OCI-LY1 (cell line): Measurements from ENCODE around the gene ATF7IP2.

Experiments
- H2AFZ ChIP-seq: fragments of 200-600 bp; sonication (generic), shearing (Covaris generic); 2 replicates; pipeline ENCODE4 v1.6.0; 2014; ENCODE audit warnings: antibody characterized with exemption, mild to moderate bottlenecking, low read length
- H3F3A ChIP-seq: fragments of 200-600 bp; sonication (generic), shearing (Covaris generic); 2 replicates; pipeline ENCODE4 v1.6.0; 2014; ENCODE audit warnings: mild to moderate bottlenecking, antibody characterized with exemption, low read length, moderate library complexity; ENCODE audit not compliant: insufficient read depth
- H3K27ac ChIP-seq: fragments of 200-600 bp; sonication (generic); 2 replicates; pipeline ENCODE4 v1.5.1; 2014; ENCODE audit warnings: low read length, mixed run types, mild to moderate bottlenecking, low read depth; ENCODE audit not compliant: poor library complexity, severe bottlenecking
- H3K27me3 ChIP-seq: fragments of 200-600 bp; sonication (generic); 2 replicates; pipeline ENCODE4 v1.6.0; 2014; ENCODE audit warnings: antibody characterized with exemption, mild to moderate bottlenecking, low read length, moderate library complexity; ENCODE audit not compliant: insufficient read depth
- H3K36me3 ChIP-seq: fragments of 200-600 bp; sonication (generic); 2 replicates; pipeline ENCODE4 v1.6.1; 2014; ENCODE audit warnings: mild to moderate bottlenecking, antibody characterized with exemption, low read length, moderate library complexity, mixed read lengths; ENCODE audit not compliant: insufficient read depth
- H3K4me1 ChIP-seq: fragments of 200-600 bp; sonication (generic); 2 replicates; pipeline ENCODE4 v1.5.1; 2014; ENCODE audit warnings: mild to moderate bottlenecking, low read length, moderate library complexity; ENCODE audit not compliant: insufficient read depth, severe bottlenecking
- H3K4me2 ChIP-seq: fragments of 200-600 bp; sonication (generic), shearing (Covaris generic); 2 replicates; pipeline ENCODE4 v1.6.1; 2014; ENCODE audit warnings: low read length
- H3K4me3 ChIP-seq: fragments of 200-600 bp; sonication (generic); 2 replicates; pipeline ENCODE4 v1.5.1; 2014; ENCODE audit warnings: low read length, low read depth, mild to moderate bottlenecking, mixed read lengths; ENCODE audit not compliant: poor library complexity, severe bottlenecking
- H3K79me2 ChIP-seq: fragments of 200-600 bp; shearing (Covaris generic); 2 replicates; pipeline ENCODE4 v1.6.1; 2016; ENCODE audit warnings: mixed run types, low read length, mixed read lengths; ENCODE audit not compliant: insufficient read depth
- H3K9ac ChIP-seq: fragments of 200-600 bp; sonication (generic), shearing (Covaris generic); 2 replicates; pipeline ENCODE4 v1.6.1; 2014; ENCODE audit warnings: mild to moderate bottlenecking, low read length, mixed read lengths
- H3K9me2 ChIP-seq: fragments of 200-600 bp; sonication (generic), shearing (Covaris generic); 2 replicates; pipeline ENCODE4 v1.6.1; 2014; ENCODE audit warnings: low read depth, mild to moderate bottlenecking, low read length, mixed read lengths
- H3K9me3 ChIP-seq: fragments of 200-600 bp; shearing (Covaris generic); 2 replicates; pipeline ENCODE4 v1.6.1; 2014; ENCODE audit warnings: low read length, mixed read lengths
- H4K20me1 ChIP-seq: fragments of 200-600 bp; sonication (generic), shearing (Covaris generic); 2 replicates; pipeline ENCODE4 v1.6.0; 2016; ENCODE audit warnings: mild to moderate bottlenecking, low read length; ENCODE audit not compliant: insufficient read depth
- CTCF ChIP-seq: fragments of 200-600 bp; sonication (generic), shearing (Covaris generic); IDR thresholded peaks from 2 replicates; pipeline ENCODE4 v1.5.1; 2017; ENCODE audit warnings: mild to moderate bottlenecking, antibody characterized with exemption, low read length, moderate library complexity, mixed read lengths
- EZH2 ChIP-seq: fragments of 200-600 bp; sonication (generic), shearing (Covaris generic); IDR thresholded peaks from 2 replicates; pipeline ENCODE4 v1.8.0; 2017; ENCODE audit warnings: borderline replicate concordance, mixed run types, mild to moderate bottlenecking, antibody characterized with exemption, low read length, moderate library complexity, mixed read lengths

The ATF7IP2 gene

GRCh38 chr16:10519297-10519696 is 133.4 kb downstream of the ATF7IP2 start:
- Histone ChIP-seq H3K4me3 (no peak overlapping the region), H3K27ac (no peak overlapping the region), H3K27me3 (0 out of 2 replicates have a peak, but pooled peaks cover 3% of the 10 kb centered on the region), H3K4me2 (no peak overlapping the region), H3F3A (no peaks in the 10 kb centered on the region), H3K9me3 (no peaks in the 10 kb centered on the region), H4K20me1 (no peaks in the 10 kb centered on the region), H2AFZ (no peak overlapping the region), H3K79me2 (no peaks in the 10 kb centered on the region), H3K9me2 (no peaks in the 10 kb centered on the region), H3K4me1 (no peaks in the 10 kb centered on the region), H3K36me3 (no peaks in the 10 kb centered on the region; the same call in 1 of the 2 replicates), H3K9ac (no peak overlapping the region)
- TF ChIP-seq EZH2, result no peak
- TF ChIP-seq CTCF, result no peak

DNA sequence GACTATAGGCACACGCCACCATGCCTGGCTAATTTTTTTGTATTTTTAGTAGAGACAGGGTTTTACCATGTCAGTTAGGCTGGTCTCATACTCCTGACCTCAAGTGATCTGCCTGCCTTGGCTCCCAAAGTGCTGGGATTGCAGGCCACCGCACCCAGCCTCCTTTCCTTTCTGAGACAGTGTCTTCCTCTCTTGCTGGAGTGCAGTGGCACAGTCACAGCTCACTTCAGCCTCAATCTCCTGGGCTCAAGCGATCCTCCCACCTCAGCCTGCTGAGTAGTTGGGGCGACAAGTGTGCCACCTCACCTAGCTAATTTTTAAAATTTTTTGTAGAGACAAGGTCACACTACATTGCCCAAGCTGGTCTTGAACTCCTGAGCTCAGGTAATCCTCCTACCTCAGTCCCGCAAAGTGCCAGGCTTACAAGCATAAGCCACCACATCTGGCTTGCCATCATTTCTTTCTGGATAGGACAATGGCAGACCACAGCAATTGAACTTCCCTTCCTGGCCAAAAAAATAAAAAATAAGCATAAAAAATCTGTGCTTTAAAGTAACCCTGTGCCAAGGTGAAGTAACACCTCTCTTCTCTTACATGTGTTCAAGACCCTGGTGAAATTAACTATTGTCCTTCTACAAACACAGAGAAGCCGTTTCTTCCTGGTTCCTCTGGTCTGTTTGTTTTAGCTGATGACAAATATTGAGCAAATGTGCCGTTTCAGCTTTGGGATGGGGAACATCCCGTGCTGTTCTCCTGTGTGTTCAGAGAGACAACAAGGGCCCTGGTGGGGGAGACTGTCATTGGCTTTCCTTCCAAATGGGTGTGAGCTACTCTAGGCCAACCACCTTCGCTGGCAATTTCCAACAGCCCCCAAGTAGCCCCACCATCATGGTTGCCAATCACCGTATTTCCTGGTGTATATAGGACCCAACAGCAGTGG is 134.3 kb downstream of the ATF7IP2 start:
- H4K20me1 ChIP-seq, result no peaks in the 10 kb centered on the region
- H3K9me2 ChIP-seq, result no peaks in the 10 kb centered on the region
- H3K36me3 ChIP-seq, result no peaks in the 10 kb centered on the region; the same call in 1 of the 2 replicates
- H3K27ac ChIP-seq, result no peak overlapping the region
- TF ChIP-seq CTCF (no peak), EZH2 (no peak)
- H3K27me3 ChIP-seq, result 0 out of 2 replicates have a peak, but pooled peaks cover 3% of the 10 kb centered on the region
- no peaks in the 10 kb centered on the region for H3K4me1 ChIP-seq
- no peak overlapping the region for H3K4me2 ChIP-seq
- H2AFZ ChIP-seq, result no peak overlapping the region
- H3K9me3 ChIP-seq, result no peaks in the 10 kb centered on the region
- no peaks in the 10 kb centered on the region for H3K79me2 ChIP-seq
- H3F3A ChIP-seq, result no peaks in the 10 kb centered on the region
- no peak overlapping the region for H3K9ac ChIP-seq
- no peak overlapping the region for H3K4me3 ChIP-seq

- no peak overlapping the region for H3K9ac ChIP-seq
- no peaks in the 10 kb centered on the region for H3F3A ChIP-seq
- 0 out of 2 replicates have a peak, but pooled peaks cover 3% of the 10 kb centered on the region for H3K27me3 ChIP-seq
- no peaks in the 10 kb centered on the region for H3K9me2 ChIP-seq
- H3K79me2 ChIP-seq, result no peaks in the 10 kb centered on the region
- no peaks in the 10 kb centered on the region for H3K4me1 ChIP-seq
- H3K4me3 ChIP-seq, result no peak overlapping the region
- no peaks in the 10 kb centered on the region; the same call in 1 of the 2 replicates for H3K36me3 ChIP-seq
- no peak overlapping the region for H3K4me2 ChIP-seq
- H3K9me3 ChIP-seq, result no peaks in the 10 kb centered on the region
- H2AFZ ChIP-seq, result no peak overlapping the region
- H3K27ac ChIP-seq, result no peak overlapping the region
- no peaks in the 10 kb centered on the region for H4K20me1 ChIP-seq
- TF ChIP-seq EZH2 (no peak), CTCF (no peak)
Observed at GRCh38 chr16:10520869-10521578, 135.2 kb downstream of the ATF7IP2 start.
